Stimulated activated CD4-positive, alpha-beta T cell treated with anti-CD3 and anti-CD28 coated beads, Interleukin-1b, Interleukin-23, amount 100 ng/mL, for 1 hour (primary cell): ENCODE measurements around the gene REEP1.
"Not testable (repeated sequence)": the region's sequence is repeated elsewhere in the genome, so short reads cannot be mapped to it uniquely, and the experiment has no call there.

Source experiments
- DNase-seq, 2 donors: peaks; one replicate each; pipeline ENCODE4 v3.0.0-alpha.2; 2020; ENCODE audit warnings: low read depth in 2 of 2

Gene REEP1

GRCh38 chr2:86283411-86284030 lies 53.9 kb downstream of the REEP1 start:
- DNase-seq: no peak

- no peak for DNase-seq
These were observed 56.2 kb downstream of the REEP1 start for GRCh38 chr2:86281066-86281700.

DNA sequence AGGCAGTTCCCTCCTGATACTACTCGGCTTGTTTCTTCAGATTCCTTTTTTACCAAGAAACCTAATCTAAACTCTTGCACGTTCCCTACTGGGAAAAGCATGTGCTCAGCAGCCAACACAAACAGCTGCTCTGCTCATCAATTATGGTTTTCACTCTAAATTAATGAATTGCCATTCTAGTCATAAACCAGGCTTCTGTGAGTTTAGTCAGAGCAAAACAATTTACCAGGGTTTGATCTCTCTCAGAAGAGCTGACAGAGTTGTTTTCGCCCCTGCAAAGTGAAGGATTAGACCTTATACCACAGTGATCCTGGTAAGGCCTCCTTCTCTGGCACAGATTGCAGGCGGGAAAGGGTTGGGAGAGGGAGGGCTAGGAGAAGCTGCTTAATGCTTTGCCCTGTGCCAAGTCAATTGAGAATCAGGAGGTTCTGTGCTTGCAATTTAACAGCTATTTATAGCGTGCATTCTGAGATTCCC lies 57.2 kb downstream of the REEP1 start:
- no peak for DNase-seq

- no peak for DNase-seq
These were observed 61.5 kb downstream of the REEP1 start for GRCh38 chr2:86275962-86276361.

DNA sequence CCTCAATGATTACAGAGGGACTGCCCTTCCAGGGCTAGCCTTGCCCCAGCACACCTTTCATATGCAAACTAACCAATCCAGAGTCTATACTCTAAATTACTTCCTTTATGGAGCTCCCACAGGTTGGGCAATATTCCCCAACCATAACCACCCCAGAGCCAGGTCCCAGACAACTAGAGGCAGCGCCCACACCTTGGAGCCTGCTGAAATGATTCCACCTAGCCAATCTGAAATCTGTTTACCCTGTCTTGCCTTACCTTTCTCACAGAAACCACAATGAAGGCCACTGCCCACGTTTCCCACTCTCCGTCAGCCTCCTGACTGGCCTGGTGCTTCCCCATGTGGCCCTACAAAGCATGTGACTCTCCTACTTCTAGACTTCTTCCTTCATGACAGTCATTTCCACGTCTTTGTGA lies 62.0 kb downstream of the REEP1 start:
- no peak for DNase-seq

DNA sequence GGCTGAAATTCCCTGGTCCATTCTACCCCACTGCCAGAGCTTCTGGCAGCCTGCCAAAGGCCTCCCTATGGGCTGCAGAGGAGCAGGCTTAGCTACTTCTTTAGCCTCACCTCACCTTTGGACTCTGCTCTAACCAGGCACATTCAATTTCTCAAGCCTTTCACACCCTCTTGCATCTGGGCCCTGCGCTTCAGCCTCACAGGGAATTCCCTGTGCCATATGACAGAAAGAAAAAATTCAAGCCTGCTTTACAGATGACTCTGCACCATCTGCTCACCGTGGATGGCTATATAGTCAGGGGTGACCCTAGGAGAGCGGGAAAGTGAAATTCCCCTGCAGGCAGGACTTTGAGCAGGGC lies 62.5 kb downstream of the REEP1 start:
- DNase-seq: no peak

GRCh38 chr2:86274265-86274917 lies 63.0 kb downstream of the REEP1 start:
- no peak for DNase-seq

DNA sequence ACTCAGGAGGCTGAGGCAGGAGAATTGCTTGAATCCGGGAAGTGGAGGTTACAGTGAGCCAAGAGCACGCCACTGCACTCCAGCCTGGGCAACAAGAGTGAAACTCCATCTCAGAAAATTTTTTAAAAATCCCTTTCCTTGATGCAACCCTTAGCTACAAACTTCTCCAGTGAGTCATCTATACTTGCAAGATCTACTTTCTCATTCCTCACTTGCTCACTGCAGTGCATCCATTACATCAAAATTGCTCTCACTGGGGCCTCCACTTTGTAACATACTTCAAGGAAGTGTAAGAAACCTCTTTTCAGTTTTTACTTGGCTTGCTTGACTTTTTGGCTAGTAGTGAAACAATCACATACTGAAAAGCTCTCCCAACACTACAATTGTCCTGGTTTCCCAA lies 65.3 kb downstream of the REEP1 start:
- DNase-seq: no peak

- DNase-seq: no peak
These were observed 66.2 kb downstream of the REEP1 start for GRCh38 chr2:86271248-86271647.

DNA sequence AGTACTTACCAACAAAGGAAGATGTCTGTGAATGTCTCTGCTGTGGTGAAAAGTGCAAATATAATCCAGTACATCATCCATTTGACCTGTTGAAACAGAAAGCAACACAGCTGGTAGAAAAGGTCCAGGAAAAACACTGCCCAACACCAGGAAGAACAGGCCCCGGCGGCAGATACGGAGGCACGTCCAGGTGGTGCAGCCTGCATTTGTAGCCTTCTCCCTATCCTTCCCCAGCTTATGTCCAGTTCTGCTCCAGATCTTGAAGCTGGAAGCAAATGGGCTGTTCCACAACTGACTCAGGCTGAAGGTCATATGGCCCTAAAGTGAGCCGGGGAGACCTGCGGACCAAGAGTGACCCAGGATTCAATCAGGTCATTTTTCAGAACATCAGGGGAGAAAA lies 73.5 kb downstream of the REEP1 start:
- DNase-seq: no peak

GRCh38 chr2:86260978-86261377 lies 76.4 kb downstream of the REEP1 start:
- no peak for DNase-seq

- DNase-seq: no peak
These were observed 79.3 kb downstream of the REEP1 start for GRCh38 chr2:86258106-86258505.

GRCh38 chr2:86256982-86257381 lies 80.4 kb downstream of the REEP1 start:
- no peak for DNase-seq

DNA sequence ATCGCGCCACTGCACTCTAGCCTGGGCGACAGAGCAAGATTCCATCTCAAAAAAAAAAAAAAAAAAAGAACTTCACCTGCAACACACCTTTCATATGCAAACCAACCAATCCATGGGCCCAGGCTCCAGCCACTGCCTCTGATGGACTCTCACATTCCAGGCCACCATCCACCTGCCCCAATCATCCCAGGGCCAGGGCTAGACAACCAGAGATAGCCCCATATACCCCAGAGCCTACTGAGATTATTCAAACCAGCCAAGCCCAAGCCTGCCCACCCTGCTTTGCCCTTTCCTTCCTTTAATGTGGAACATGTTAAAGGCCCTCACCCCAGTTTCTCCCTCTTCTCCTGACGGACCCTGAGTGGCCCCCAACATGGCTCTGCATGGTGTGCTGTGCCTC lies 81.1 kb downstream of the REEP1 start:
- DNase-seq: no peak

DNA sequence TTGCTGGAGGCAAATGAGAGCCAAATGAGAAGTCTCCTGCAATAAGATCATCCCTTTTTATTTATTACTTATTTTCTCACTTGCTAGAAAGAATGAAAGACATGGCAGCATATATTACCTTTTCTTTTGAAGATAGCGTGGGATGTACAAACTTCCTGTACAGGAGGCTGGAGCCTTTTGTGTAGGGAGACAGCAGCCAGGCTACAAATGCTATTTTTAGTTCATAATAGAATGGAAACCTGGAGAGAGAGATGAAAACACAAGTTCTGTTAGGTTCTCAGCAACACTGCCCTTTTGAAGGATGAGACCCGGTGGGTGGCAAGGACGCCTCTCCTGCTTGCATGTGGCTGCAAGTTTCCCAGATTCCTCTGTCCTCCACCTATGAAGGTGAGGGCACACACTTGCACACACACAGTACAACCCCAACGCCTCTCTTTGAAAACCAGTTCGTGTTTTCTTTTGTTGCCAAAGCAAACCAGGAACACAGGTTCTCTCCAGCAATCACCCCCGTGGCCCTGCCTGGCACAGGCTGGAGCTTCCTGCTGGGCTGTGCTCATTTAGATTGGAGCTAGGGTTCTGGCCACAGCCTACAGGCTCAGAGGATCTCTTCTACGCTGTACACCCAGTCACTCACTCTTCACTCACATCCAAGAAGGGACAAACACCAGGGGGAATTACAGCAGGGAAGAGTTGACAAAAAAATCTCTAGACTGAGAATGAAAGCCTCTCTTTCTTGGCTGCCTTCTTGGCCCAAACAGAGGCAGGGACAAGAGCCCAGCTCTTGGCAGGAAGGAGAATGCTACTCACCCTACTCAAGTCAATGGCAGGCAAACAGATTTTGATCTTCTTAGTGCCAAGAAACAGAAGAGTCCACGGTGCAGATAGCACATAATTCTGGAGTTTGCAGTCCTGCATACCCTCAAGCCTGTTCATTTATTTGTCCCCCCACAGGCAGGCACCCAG lies 82.6 kb downstream of the REEP1 start:
- DNase-seq: no peak

GRCh38 chr2:86253424-86253823 lies 84.0 kb downstream of the REEP1 start:
- no peak for DNase-seq

- DNase-seq: no peak
These were observed 85.6 kb downstream of the REEP1 start for GRCh38 chr2:86251840-86252266.

GRCh38 chr2:86249579-86250391 lies 87.6 kb downstream of the REEP1 start:
- DNase-seq: no peak

GRCh38 chr2:86249176-86249575 lies 88.2 kb downstream of the REEP1 start:
- DNase-seq: no peak

DNA sequence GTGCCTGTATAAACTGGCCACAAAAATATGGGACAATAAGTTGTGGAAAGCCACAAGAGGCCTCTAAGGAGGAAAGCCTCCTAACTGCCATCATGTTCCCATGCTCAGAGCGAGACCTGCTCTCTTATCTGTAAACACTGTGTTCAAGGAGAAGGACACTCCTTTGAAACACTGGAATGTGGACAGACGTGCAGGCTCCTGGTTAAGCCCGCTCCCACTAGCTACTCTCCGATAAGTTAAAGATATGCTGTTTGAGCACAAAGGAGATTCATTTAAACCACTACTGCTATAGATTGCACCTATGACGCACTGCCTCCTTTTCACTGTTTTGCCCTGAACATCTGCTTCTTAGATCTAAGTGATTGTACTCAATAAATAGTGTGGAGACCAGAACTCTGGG lies 92.2 kb downstream of the REEP1 start:
- not testable (repeated sequence) for DNase-seq

- DNase-seq: not testable (repeated sequence)
These were observed 92.6 kb downstream of the REEP1 start for GRCh38 chr2:86244781-86245180.
